ENCODE measurements around the gene AP3B1.

GRCh38 chr5:78109891-78110324 is 184.6 kb downstream of the AP3B1 start:
- no peak for TF ChIP-seq CTCF (IDR thresholded peaks at IDR 0.05)
- TF ChIP-seq EZH2phosphoT487 (IDR thresholded peaks at IDR 0.05), result no peak
- no peak for TF ChIP-seq EZH2 (IDR thresholded peaks at IDR 0.05)
